ENCODE results near the gene MCCC1. TPM values are rescaled to one million over a fixed set of nuclear protein-coding genes. Genes with fewer than 3 reads are reported as not detected.

Gene MCCC1
- total and polyA plus RNA-seq, 2 experiments from 2014 or later, result 20.4 to 21.5 TPM

DNA sequence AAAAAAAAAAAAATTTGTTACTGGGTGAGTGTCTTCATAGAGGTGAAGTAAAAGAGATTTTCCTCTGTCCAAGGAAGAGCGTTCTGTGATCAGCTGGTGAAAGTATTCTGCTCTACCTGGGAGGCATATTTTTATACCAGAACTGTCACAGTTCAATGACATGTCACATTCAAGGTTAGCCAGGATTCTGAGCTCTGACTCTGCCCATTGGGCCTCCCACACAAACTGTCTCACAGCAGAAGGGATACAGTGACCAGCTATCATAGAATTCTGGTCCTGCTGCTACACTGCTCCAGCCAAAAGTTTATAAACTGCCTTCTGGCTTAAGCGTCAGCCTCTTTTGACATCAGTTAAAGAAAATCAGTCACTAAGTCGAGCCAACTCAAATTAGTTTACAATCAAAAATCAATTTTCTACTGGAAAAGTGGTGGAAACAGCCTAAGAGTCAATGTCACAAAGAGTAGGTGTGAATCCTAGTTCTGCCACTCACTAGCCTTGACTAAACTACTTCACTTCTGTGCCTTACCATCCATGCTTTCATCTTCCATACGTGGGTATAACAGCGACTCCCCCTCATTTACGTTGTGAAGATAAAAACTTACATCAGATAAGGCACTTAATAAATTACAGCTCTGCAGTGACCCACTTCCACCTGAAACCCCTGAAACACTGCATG, 66.3 kb downstream of the MCCC1 start:
- Histone ChIP-seq H4K20me1 (ENCODE audit: insufficient read depth) (no peaks in the 10 kb centered on the region), H2AFZ (no peak overlapping the region), H3F3A (ENCODE audit: insufficient read depth) (peaks cover 32% of the 10 kb centered on the region), H3K9me3 (ENCODE audit: low read depth) (no peaks in the 10 kb centered on the region), H3K4me3 (no peak overlapping the region), H3K27me3 (replicated peaks; ENCODE audit: insufficient read depth) (no peaks in the 10 kb centered on the region), H3K4me1 (ENCODE audit: insufficient read depth) (peaks cover 48% of the 10 kb centered on the region), H3K9me2 (ENCODE audit: insufficient read depth) (no peaks in the 10 kb centered on the region), H3K27ac (no peak overlapping the region), H3K4me2 (ENCODE audit: unreplicated experiment) (no peak overlapping the region), H3K79me2 (ENCODE audit: insufficient read depth) (no peaks in the 10 kb centered on the region), H3K36me3 (ENCODE audit: low read depth) (0 out of 2 replicates have a peak, but pooled peaks cover 8% of the 10 kb centered on the region), H3K9ac (no peak overlapping the region)
- in situ Hi-C loops (cut with MboI), result no loop called here
- no peak for TF ChIP-seq EZH2phosphoT487 (IDR thresholded peaks at IDR 0.05; ENCODE audit: insufficient read depth, low read depth)
- no peak for TF ChIP-seq EZH2 (IDR thresholded peaks at IDR 0.05; ENCODE audit: insufficient read depth, poor library complexity, severe bottlenecking)
- DNase-seq, result no peak
- 93% methylated on average over 6 of the region's 6 CpGs for WGBS, 2 experiments (ENCODE audit: low coverage in 1 of 2, low lambda C conversion rate in 2 of 2, missing lambda C conversion rate in 2 of 2)

DNA sequence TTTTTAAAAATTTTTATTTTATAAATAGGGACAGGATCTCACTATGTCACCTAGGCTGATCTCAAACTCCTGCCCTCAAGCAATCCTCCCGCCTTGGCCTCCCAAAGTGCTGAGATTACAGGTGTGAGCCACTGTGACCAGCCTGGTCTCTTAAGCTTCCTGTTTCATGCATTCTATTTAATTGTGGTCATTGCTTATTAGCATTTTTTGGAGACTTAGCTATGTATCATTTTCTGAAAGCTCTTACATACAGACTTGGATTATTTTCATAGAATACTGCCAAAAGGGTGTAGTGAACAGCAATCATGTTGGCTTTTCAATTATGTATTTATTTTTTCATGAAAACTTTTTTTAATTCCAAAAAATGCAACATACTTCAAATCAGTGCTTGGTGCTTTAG, 67.5 kb downstream of the MCCC1 start:
- DNase-seq, result peak; percentile 19
- in situ Hi-C loops (cut with MboI), result no loop called here
- H3K27ac ChIP-seq, result no peak overlapping the region
- no peak overlapping the region for H2AFZ ChIP-seq
- no peaks in the 10 kb centered on the region for H4K20me1 ChIP-seq (ENCODE audit: insufficient read depth)
- no peaks in the 10 kb centered on the region for H3K27me3 ChIP-seq (replicated peaks; ENCODE audit: insufficient read depth)
- no peak overlapping the region for H3K4me3 ChIP-seq
- H3K9ac ChIP-seq, result no peak overlapping the region
- no peaks in the 10 kb centered on the region for H3K79me2 ChIP-seq (ENCODE audit: insufficient read depth)
- H3K9me2 ChIP-seq (ENCODE audit: insufficient read depth), result no peaks in the 10 kb centered on the region
- no peaks in the 10 kb centered on the region for H3K9me3 ChIP-seq (ENCODE audit: low read depth)
- peaks cover 32% of the 10 kb centered on the region for H3F3A ChIP-seq (ENCODE audit: insufficient read depth)
- H3K36me3 ChIP-seq (ENCODE audit: low read depth), result 0 out of 2 replicates have a peak, but pooled peaks cover 8% of the 10 kb centered on the region
- H3K4me2 ChIP-seq (ENCODE audit: unreplicated experiment), result no peak overlapping the region
- TF ChIP-seq EZH2phosphoT487 (IDR thresholded peaks at IDR 0.05; ENCODE audit: insufficient read depth, low read depth) (no peak), EZH2 (IDR thresholded peaks at IDR 0.05; ENCODE audit: insufficient read depth, poor library complexity, severe bottlenecking) (no peak)
- H3K4me1 ChIP-seq (ENCODE audit: insufficient read depth), result peaks cover 48% of the 10 kb centered on the region
- 95 to 100% methylated on average over 1 of the region's 1 CpG for WGBS, 2 experiments (ENCODE audit: low coverage in 1 of 2, low lambda C conversion rate in 2 of 2, missing lambda C conversion rate in 2 of 2)

DNA sequence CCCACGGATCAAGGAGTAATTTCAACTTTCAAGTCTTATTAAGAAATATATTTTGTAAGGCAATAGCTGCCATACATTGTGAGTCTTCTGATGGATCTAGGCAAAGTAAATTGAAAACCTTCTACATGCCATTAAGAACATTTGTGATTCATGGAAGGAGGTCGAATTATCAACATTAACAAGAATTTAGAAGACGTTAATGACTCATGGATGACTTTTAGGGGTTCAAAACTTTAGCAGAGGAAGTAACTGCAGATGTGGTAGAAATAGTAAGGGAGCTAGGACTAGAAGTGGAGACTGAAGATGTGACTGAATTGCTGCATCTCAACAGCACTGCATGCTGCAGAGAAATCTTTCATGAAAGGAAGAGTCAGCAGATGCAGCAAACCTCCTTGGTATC, 70.9 kb downstream of the MCCC1 start:
- TF ChIP-seq EZH2 (IDR thresholded peaks at IDR 0.05; ENCODE audit: insufficient read depth, poor library complexity, severe bottlenecking) (no peak), EZH2phosphoT487 (IDR thresholded peaks at IDR 0.05; ENCODE audit: insufficient read depth, low read depth) (no peak)
- Histone ChIP-seq H2AFZ (no peak overlapping the region), H3K36me3 (ENCODE audit: low read depth) (0 out of 2 replicates have a peak, but pooled peaks cover 8% of the 10 kb centered on the region), H3K9ac (no peak overlapping the region), H3K4me1 (ENCODE audit: insufficient read depth) (peaks cover 35% of the 10 kb centered on the region), H3K4me3 (no peak overlapping the region), H3K27ac (no peak overlapping the region), H3F3A (ENCODE audit: insufficient read depth) (peaks cover 26% of the 10 kb centered on the region), H3K79me2 (ENCODE audit: insufficient read depth) (no peaks in the 10 kb centered on the region), H3K9me2 (ENCODE audit: insufficient read depth) (no peaks in the 10 kb centered on the region), H3K27me3 (replicated peaks; ENCODE audit: insufficient read depth) (no peaks in the 10 kb centered on the region), H3K4me2 (ENCODE audit: unreplicated experiment) (no peak overlapping the region), H3K9me3 (ENCODE audit: low read depth) (no peaks in the 10 kb centered on the region), H4K20me1 (ENCODE audit: insufficient read depth) (no peaks in the 10 kb centered on the region)
- in situ Hi-C loops (cut with MboI), result no loop called here
- 82 to 90% methylated on average over 3 of the region's 3 CpGs for WGBS, 2 experiments (ENCODE audit: low coverage in 1 of 2, low lambda C conversion rate in 2 of 2, missing lambda C conversion rate in 2 of 2)
- DNase-seq, result no peak

DNA sequence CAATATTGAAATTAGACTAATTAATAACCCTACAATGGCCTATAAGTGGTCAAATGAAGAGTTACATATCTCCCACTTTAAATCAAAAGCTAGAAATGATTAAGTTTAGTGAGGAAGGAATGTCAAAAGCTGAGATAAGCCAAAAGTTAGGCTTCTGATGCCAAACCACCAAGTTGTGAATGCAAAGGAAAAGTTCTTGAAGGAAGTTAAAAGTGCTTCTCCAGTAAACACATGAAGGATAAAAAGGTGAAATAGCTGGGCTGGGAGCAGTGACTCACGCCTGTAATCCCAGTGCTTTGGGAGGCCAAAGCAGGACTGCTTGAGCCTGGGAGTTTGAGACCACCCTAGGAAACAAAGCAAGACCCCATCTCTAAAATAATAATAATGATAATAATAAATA, 72.0 kb downstream of the MCCC1 start:
- in situ Hi-C loops (cut with MboI), result no loop called here
- Histone ChIP-seq H3F3A (ENCODE audit: insufficient read depth) (peaks cover 19% of the 10 kb centered on the region), H3K9me3 (ENCODE audit: low read depth) (no peaks in the 10 kb centered on the region), H4K20me1 (ENCODE audit: insufficient read depth) (no peaks in the 10 kb centered on the region), H3K4me3 (no peak overlapping the region), H3K27ac (no peak overlapping the region), H3K4me1 (ENCODE audit: insufficient read depth) (peaks cover 24% of the 10 kb centered on the region), H3K9ac (no peak overlapping the region), H2AFZ (no peak overlapping the region), H3K36me3 (ENCODE audit: low read depth) (0 out of 2 replicates have a peak, but pooled peaks cover 9% of the 10 kb centered on the region), H3K27me3 (replicated peaks; ENCODE audit: insufficient read depth) (no peaks in the 10 kb centered on the region), H3K9me2 (ENCODE audit: insufficient read depth) (no peaks in the 10 kb centered on the region), H3K4me2 (ENCODE audit: unreplicated experiment) (no peak overlapping the region), H3K79me2 (ENCODE audit: insufficient read depth) (no peaks in the 10 kb centered on the region)
- 91 to 97% methylated on average over 1 of the region's 1 CpG for WGBS, 2 experiments (ENCODE audit: low coverage in 1 of 2, low lambda C conversion rate in 2 of 2, missing lambda C conversion rate in 2 of 2)
- no peak for DNase-seq
- TF ChIP-seq EZH2phosphoT487 (IDR thresholded peaks at IDR 0.05; ENCODE audit: insufficient read depth, low read depth) (no peak), EZH2 (IDR thresholded peaks at IDR 0.05; ENCODE audit: insufficient read depth, poor library complexity, severe bottlenecking) (no peak)
